Measurements from ENCODE around the gene SPEG.

DNA sequence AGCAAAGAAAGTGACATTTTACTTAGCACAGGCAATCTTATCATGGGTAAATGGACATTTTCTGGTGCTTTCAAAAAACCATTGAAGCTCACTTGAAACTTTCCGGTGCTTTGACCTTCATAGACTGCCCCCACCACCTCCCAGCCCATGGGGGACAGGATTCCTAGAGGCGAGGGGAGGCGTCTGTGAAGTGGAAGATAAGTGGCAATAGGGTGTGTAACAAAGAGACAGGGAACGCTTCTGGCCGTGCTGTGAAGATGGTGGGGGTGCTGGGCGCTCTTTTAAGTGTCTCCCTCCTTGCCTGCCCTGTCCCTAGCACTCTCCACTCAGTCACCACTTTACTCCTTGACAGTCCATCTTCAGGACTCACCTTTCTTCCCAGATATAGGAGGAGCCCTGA lies 40.6 kb downstream of the SPEG start:
- TF ChIP-seq, protein P1, sequence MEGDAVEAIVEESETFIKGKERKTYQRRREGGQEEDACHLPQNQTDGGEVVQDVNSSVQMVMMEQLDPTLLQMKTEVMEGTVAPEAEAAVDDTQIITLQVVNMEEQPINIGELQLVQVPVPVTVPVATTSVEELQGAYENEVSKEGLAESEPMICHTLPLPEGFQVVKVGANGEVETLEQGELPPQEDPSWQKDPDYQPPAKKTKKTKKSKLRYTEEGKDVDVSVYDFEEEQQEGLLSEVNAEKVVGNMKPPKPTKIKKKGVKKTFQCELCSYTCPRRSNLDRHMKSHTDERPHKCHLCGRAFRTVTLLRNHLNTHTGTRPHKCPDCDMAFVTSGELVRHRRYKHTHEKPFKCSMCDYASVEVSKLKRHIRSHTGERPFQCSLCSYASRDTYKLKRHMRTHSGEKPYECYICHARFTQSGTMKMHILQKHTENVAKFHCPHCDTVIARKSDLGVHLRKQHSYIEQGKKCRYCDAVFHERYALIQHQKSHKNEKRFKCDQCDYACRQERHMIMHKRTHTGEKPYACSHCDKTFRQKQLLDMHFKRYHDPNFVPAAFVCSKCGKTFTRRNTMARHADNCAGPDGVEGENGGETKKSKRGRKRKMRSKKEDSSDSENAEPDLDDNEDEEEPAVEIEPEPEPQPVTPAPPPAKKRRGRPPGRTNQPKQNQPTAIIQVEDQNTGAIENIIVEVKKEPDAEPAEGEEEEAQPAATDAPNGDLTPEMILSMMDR (IDR thresholded peaks at IDR 0.05): no peak
- TF ChIP-seq POLR2A (IDR thresholded peaks at IDR 0.05) (no peak), EP300 (IDR thresholded peaks at IDR 0.05) (no peak)

Data from sigmoid colon (tissue), 4 donors.